Naive thymus-derived CD4-positive, alpha-beta T cell (primary cell): Measurements from ENCODE around the gene DIS3L2. TPM values are rescaled to one million over a fixed set of nuclear protein-coding genes. Genes with fewer than 3 reads are reported as not detected.

ENCODE experiments used
- ATAC-seq: fragments of 150-1000 bp; cut with Tn5 transposase; 2 replicates; pipeline ENCODE4 v1.10.0; 2021; ENCODE audit warnings: mild to moderate bottlenecking, moderate library complexity
- CTCF ChIA-PET: fragments of 350-600 bp; sonication (Branson Sonifier 250); formaldehyde crosslinking; loops from one replicate; lab custom pipeline; 2021; ENCODE audit warnings: antibody characterized with exemption; lab: Charles Lee
- POLR2A ChIA-PET: fragments of 350-600 bp; sonication (Branson Sonifier 250); formaldehyde crosslinking; loops from one replicate; lab custom pipeline; 2021; ENCODE audit warnings: antibody characterized with exemption, inconsistent platforms; lab: Charles Lee
- DNase-seq, 9 donors: peaks; one replicate each; pipeline versions ENCODE4 v3.0.0 to v3.0.0-alpha.2; 2020 to 2022; ENCODE audit warnings: mixed read lengths in 1 of 9
- H3K27ac ChIP-seq: one replicate; pipeline ENCODE4 v1.7.0; 2013; ENCODE audit warnings: mild to moderate bottlenecking, low read depth, low read length, moderate library complexity
- H3K27me3 ChIP-seq, 2 donors: one replicate each; pipeline ENCODE4 v1.7.0; 2013; ENCODE audit warnings: low read length in 2 of 2, mild to moderate bottlenecking in 2 of 2, moderate library complexity in 2 of 2; ENCODE audit not compliant: control insufficient read depth in 2 of 2, insufficient read depth in 2 of 2
- H3K36me3 ChIP-seq, 3 experiments: 1 replicate in 2 of 3; 2 replicates in 1 of 3; pipeline ENCODE4 v1.7.0; 2013; ENCODE audit warnings: low read length in 3 of 3, mild to moderate bottlenecking in 3 of 3, moderate library complexity in 1 of 3; ENCODE audit not compliant: insufficient read depth in 3 of 3, control insufficient read depth in 2 of 3
- H3K4me1 ChIP-seq, 2 donors: one replicate each; pipeline ENCODE4 v1.7.0; 2013; ENCODE audit warnings: low read length in 2 of 2, mild to moderate bottlenecking in 2 of 2, moderate library complexity in 1 of 2; ENCODE audit not compliant: control insufficient read depth in 2 of 2, insufficient read depth in 2 of 2
- H3K4me3 ChIP-seq: 2 replicates; pipeline ENCODE4 v1.7.0; 2013; ENCODE audit warnings: mild to moderate bottlenecking, low read length
- H3K9me3 ChIP-seq, 3 experiments: 1 replicate in 2 of 3; 2 replicates in 1 of 3; pipeline ENCODE4 v1.7.0; 2013; ENCODE audit warnings: low read length in 3 of 3; ENCODE audit not compliant: control insufficient read depth in 2 of 3
- H3K27ac Mint-ChIP-seq, 9 donors: one replicate each; pipeline ENCODE4 v1.8.0; 2020 to 2022; ENCODE audit warnings: mixed read lengths in 9 of 9, mild to moderate bottlenecking in 8 of 9, moderate library complexity in 5 of 9, inconsistent platforms in 2 of 9
- H3K27me3 Mint-ChIP-seq, 5 donors: one replicate each; pipeline ENCODE4 v1.8.0; 2021 to 2022; ENCODE audit warnings: mixed read lengths in 5 of 5, mild to moderate bottlenecking in 1 of 5
- H3K36me3 Mint-ChIP-seq, 5 donors: one replicate each; pipeline ENCODE4 v1.8.0; 2020 to 2022; ENCODE audit warnings: mixed read lengths in 5 of 5, mild to moderate bottlenecking in 3 of 5, inconsistent platforms in 1 of 5
- H3K4me1 Mint-ChIP-seq, 7 donors: one replicate each; pipeline ENCODE4 v1.8.0; 2020 to 2022; ENCODE audit warnings: mixed read lengths in 7 of 7, mild to moderate bottlenecking in 3 of 7, inconsistent platforms in 1 of 7
- H3K4me3 Mint-ChIP-seq, 10 donors: one replicate each; pipeline ENCODE4 v1.8.0; 2020 to 2022; ENCODE audit warnings: mild to moderate bottlenecking in 10 of 10, mixed read lengths in 10 of 10, moderate library complexity in 6 of 10, inconsistent platforms in 2 of 10
- H3K9me3 Mint-ChIP-seq, 11 donors: one replicate each; pipeline ENCODE4 v1.8.0; 2020 to 2022; ENCODE audit warnings: mixed read lengths in 11 of 11, mild to moderate bottlenecking in 4 of 11, inconsistent platforms in 1 of 11, moderate library complexity in 1 of 11
- intact Hi-C, 2 donors: fragments of 100-400 bp; cut with micrococcal nuclease; formaldehyde crosslinking; loops; one replicate each; pipeline ENCODE4 v1.15.1; 2023
- polyA plus RNA-seq, 2 donors: library from polyadenylated mRNA; unstranded; fragments of 300-500 nt; fragmentation: Illumina TruSeq; gene quantifications; one replicate each; pipeline ENCODE4 v1.2.3, GENCODE V29; 2021
- total RNA-seq, 6 experiments: library from RNA in 5 of 6; stranded (reverse) in 5 of 6; gene quantifications; 1 replicate in 5 of 6; 2 replicates in 1 of 6; pipeline ENCODE4 v1.2.3 and lab custom pipeline; 2021 to 2026

Gene DIS3L2
- total and polyA plus RNA-seq, 7 experiments from 2014 or later, result 17.9 to 78.4 (median 59.7) TPM

- Mint-ChIP-seq H3K27me3 (no peaks in the 10 kb centered on the region), H3K4me3 (no peak overlapping the region), H3K27ac (peak overlapping the region in 1 of 9 donors; percentile 17), H3K36me3 (peaks cover 0 to 29% (median 9%) of the 10 kb centered on the region in 5 donors), H3K4me1 (peaks cover 15 to 60% (median 49%) of the 10 kb centered on the region in 7 donors), H3K9me3 (no peaks in the 10 kb centered on the region)
- H3K27me3 ChIP-seq, result no peaks in the 10 kb centered on the region
- H3K27ac ChIP-seq, result no peak overlapping the region
- H3K9me3 ChIP-seq, result no peaks in the 10 kb centered on the region
- intact Hi-C loops, result loop anchor here in 1 of 2 donors (5.0 kb wide), 1 partner anchor 34 kb away; no protein-coding TSS in a partner anchor
- H3K36me3 ChIP-seq, result peaks cover 0 to 4% (median 0%) of the 10 kb centered on the region in 3 experiments
- ATAC-seq (no peak), DNase-seq (no peak)
- CTCF ChIA-PET, result interaction anchor here (0.6 to 1.0 kb wide), 2 partner anchors 20 to 332 kb away, joined by 3 to 4 read pairs; no protein-coding TSS in a partner anchor
- POLR2A ChIA-PET, result interaction anchor here (1.3 kb wide), 1 partner anchor 21 kb away, joined by 3 read pairs; no protein-coding TSS in a partner anchor
- no peak overlapping the region for H3K4me3 ChIP-seq
- H3K4me1 ChIP-seq, result peaks cover 3 to 26% of the 10 kb centered on the region in 2 donors
Observed at GRCh38 chr2:232288489-232289030, 327.0 kb downstream of the DIS3L2 start.

DNA sequence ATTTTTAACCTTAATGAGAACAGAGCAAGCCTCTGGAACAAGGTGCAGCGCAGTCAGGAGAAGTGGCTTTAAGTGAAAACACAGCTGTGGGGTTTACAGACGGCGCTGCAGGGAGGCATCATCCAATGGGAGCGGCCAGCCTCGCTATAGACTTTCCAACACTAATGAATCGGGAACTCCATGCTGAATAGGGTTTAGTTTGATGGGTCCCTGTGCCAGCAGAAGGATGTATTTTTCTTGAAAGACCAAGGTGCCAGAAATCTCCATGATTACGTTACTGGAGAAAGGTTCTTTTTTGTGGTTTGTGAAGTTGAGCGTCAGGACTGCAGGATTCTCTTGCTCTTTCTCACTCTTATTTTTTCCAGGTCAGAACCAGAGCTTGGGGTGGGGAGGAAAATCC, 329.2 kb downstream of the DIS3L2 start:
- Histone ChIP-seq H3K27me3 (no peaks in the 10 kb centered on the region), H3K27ac (no peak overlapping the region), H3K4me1 (peaks cover 3 to 13% of the 10 kb centered on the region in 2 donors), H3K4me3 (no peak overlapping the region), H3K36me3 (peaks cover 0 to 10% (median 0%) of the 10 kb centered on the region in 3 experiments), H3K9me3 (no peaks in the 10 kb centered on the region)
- Mint-ChIP-seq H3K27me3 (no peaks in the 10 kb centered on the region), H3K9me3 (no peaks in the 10 kb centered on the region), H3K4me3 (no peak overlapping the region), H3K36me3 (peaks cover 0 to 28% (median 9%) of the 10 kb centered on the region in 5 donors), H3K4me1 (peaks cover 14 to 42% (median 36%) of the 10 kb centered on the region in 7 donors), H3K27ac (peak overlapping the region in 1 of 9 donors; percentile 53)
- no peak for ATAC-seq
- DNase-seq, result no peak
- intact Hi-C loops, result no loop called here
- ChIA-PET CTCF (interaction anchor here (0.9 to 2.4 kb wide), 2 partner anchors 20 to 23 kb away, joined by 3 to 11 read pairs; no protein-coding TSS in a partner anchor), POLR2A (interaction anchor here (0.7 to 1.0 kb wide), 2 partner anchors 19 to 25 kb away, joined by 3 read pairs; no protein-coding TSS in a partner anchor)

- no peak overlapping the region for H3K4me3 Mint-ChIP-seq
- no peaks in the 10 kb centered on the region for H3K9me3 ChIP-seq
- H3K27me3 ChIP-seq, result no peaks in the 10 kb centered on the region
- H3K27ac Mint-ChIP-seq, result no peak overlapping the region
- no peaks in the 10 kb centered on the region for H3K27me3 Mint-ChIP-seq
- peaks cover 3 to 6% of the 10 kb centered on the region in 2 donors for H3K4me1 ChIP-seq
- H3K36me3 Mint-ChIP-seq, result peaks cover 0 to 28% (median 9%) of the 10 kb centered on the region in 5 donors
- POLR2A ChIA-PET, result interaction anchor here (0.7 to 1.0 kb wide), 2 partner anchors 18 to 24 kb away, joined by 3 read pairs; no protein-coding TSS in a partner anchor
- no peak overlapping the region for H3K27ac ChIP-seq
- ATAC-seq (no peak), DNase-seq (no peak)
- H3K36me3 ChIP-seq, result peaks cover 0 to 10% (median 0%) of the 10 kb centered on the region in 3 experiments
- H3K4me1 Mint-ChIP-seq, result peaks cover 8 to 35% (median 29%) of the 10 kb centered on the region in 7 donors
- CTCF ChIA-PET, result interaction anchor here (0.9 to 2.4 kb wide), 3 partner anchors 17 to 24 kb away, joined by 3 to 11 read pairs (median 3); no protein-coding TSS in a partner anchor
- H3K4me3 ChIP-seq, result no peak overlapping the region
- H3K9me3 Mint-ChIP-seq, result no peaks in the 10 kb centered on the region
- intact Hi-C loops, result no loop called here
Observed at GRCh38 chr2:232291343-232291742, 329.8 kb downstream of the DIS3L2 start.

GRCh38 chr2:232292395-232293154, 331.1 kb downstream of the DIS3L2 start:
- peaks cover 0 to 28% (median 9%) of the 10 kb centered on the region in 5 donors for H3K36me3 Mint-ChIP-seq
- Histone ChIP-seq H3K27me3 (no peaks in the 10 kb centered on the region), H3K9me3 (no peaks in the 10 kb centered on the region), H3K36me3 (peaks cover 0 to 10% (median 0%) of the 10 kb centered on the region in 3 experiments), H3K4me3 (no peak overlapping the region), H3K4me1 (peaks cover 0 to 3% of the 10 kb centered on the region in 2 donors), H3K27ac (no peak overlapping the region)
- intact Hi-C loops, result loop anchor here in 1 of 2 donors (1.0 kb wide), 2 partner anchors 35 to 386 kb away; no protein-coding TSS in a partner anchor
- POLR2A ChIA-PET, result interaction anchor here (1.7 kb wide), 1 partner anchor 8 kb away, joined by 4 read pairs; no protein-coding TSS in a partner anchor
- H3K4me3 Mint-ChIP-seq, result no peak overlapping the region
- ATAC-seq, result peak; percentile 71
- peak overlapping the region in 4 of 9 donors; percentile 7 to 35 (median 8) for H3K27ac Mint-ChIP-seq
- CTCF ChIA-PET, result interaction anchor here (0.6 to 2.7 kb wide), 7 partner anchors 8 to 35 kb away, joined by 3 to 8 read pairs (median 4); no protein-coding TSS in a partner anchor
- H3K4me1 Mint-ChIP-seq, result peaks cover 6 to 27% (median 20%) of the 10 kb centered on the region in 7 donors
- H3K9me3 Mint-ChIP-seq, result no peaks in the 10 kb centered on the region
- no peaks in the 10 kb centered on the region for H3K27me3 Mint-ChIP-seq
- peak in 3 of 9 donors; percentile 28 to 50 (median 31) for DNase-seq

GRCh38 chr2:232293191-232293590, 331.7 kb downstream of the DIS3L2 start:
- CTCF ChIA-PET, result interaction anchor here (0.6 to 2.7 kb wide), 6 partner anchors 8 to 34 kb away, joined by 3 to 8 read pairs (median 4); no protein-coding TSS in a partner anchor
- no peak for DNase-seq
- peaks cover 0 to 10% (median 0%) of the 10 kb centered on the region in 3 experiments for H3K36me3 ChIP-seq
- POLR2A ChIA-PET, result interaction anchor here (1.7 kb wide), 1 partner anchor 8 kb away, joined by 4 read pairs; no protein-coding TSS in a partner anchor
- no peak overlapping the region for H3K4me3 ChIP-seq
- Mint-ChIP-seq H3K4me1 (peaks cover 6 to 24% (median 20%) of the 10 kb centered on the region in 7 donors), H3K36me3 (peaks cover 0 to 24% (median 9%) of the 10 kb centered on the region in 5 donors), H3K27me3 (no peaks in the 10 kb centered on the region), H3K27ac (peak overlapping the region in 5 of 9 donors; percentile 7 to 77 (median 35)), H3K4me3 (no peak overlapping the region), H3K9me3 (no peaks in the 10 kb centered on the region)
- H3K27me3 ChIP-seq, result no peaks in the 10 kb centered on the region
- peaks cover 0 to 3% of the 10 kb centered on the region in 2 donors for H3K4me1 ChIP-seq
- no peak for ATAC-seq
- H3K9me3 ChIP-seq, result no peaks in the 10 kb centered on the region
- intact Hi-C loops, result no loop called here
- no peak overlapping the region for H3K27ac ChIP-seq

- no peaks in the 10 kb centered on the region for H3K9me3 Mint-ChIP-seq
- no peak overlapping the region for H3K4me3 Mint-ChIP-seq
- H3K36me3 ChIP-seq, result peaks cover 0 to 15% (median 0%) of the 10 kb centered on the region in 3 experiments
- H3K27me3 ChIP-seq, result no peaks in the 10 kb centered on the region
- H3K4me1 ChIP-seq, result peaks cover 3 to 7% of the 10 kb centered on the region in 2 donors
- no peak overlapping the region for H3K4me3 ChIP-seq
- H3K36me3 Mint-ChIP-seq, result peaks cover 0 to 24% (median 11%) of the 10 kb centered on the region in 5 donors
- no peaks in the 10 kb centered on the region for H3K9me3 ChIP-seq
- CTCF ChIA-PET, result no interaction called here
- POLR2A ChIA-PET, result no interaction called here
- no peak for DNase-seq
- intact Hi-C loops, result no loop called here
- H3K27me3 Mint-ChIP-seq, result no peaks in the 10 kb centered on the region
- ATAC-seq, result no peak
- no peak overlapping the region for H3K27ac ChIP-seq
- no peak overlapping the region for H3K27ac Mint-ChIP-seq
- H3K4me1 Mint-ChIP-seq, result peaks cover 21 to 45% (median 37%) of the 10 kb centered on the region in 7 donors
Observed at GRCh38 chr2:232295971-232296370, 334.5 kb downstream of the DIS3L2 start.
